Trophoblast cell (in vitro differentiated cells and primary cell): Measurements from ENCODE around the gene PARD3B.

Experiments
- DNase-seq, 2 donors: peaks; one replicate each; pipeline ENCODE4 v3.0.0-alpha.2; 2016
- H2AFZ ChIP-seq: 2 replicates; pipeline ENCODE4 v1.6.1; 2013; ENCODE audit warnings: low read length, moderate library complexity, mild to moderate bottlenecking; ENCODE audit not compliant: insufficient read depth, poor library complexity
- H2AK5ac ChIP-seq: 2 replicates; pipeline ENCODE4 v1.6.1; 2013; ENCODE audit warnings: mild to moderate bottlenecking, low read length
- H2BK120ac ChIP-seq: 2 replicates; pipeline ENCODE4 v1.6.1; 2013; ENCODE audit warnings: low read length, mild to moderate bottlenecking, moderate library complexity; ENCODE audit not compliant: insufficient read depth, poor library complexity
- H2BK12ac ChIP-seq: 2 replicates; pipeline ENCODE4 v1.6.1; 2013; ENCODE audit warnings: mild to moderate bottlenecking, low read length, moderate library complexity
- H2BK5ac ChIP-seq: 2 replicates; pipeline ENCODE4 v1.6.1; 2013; ENCODE audit warnings: low read length, low read depth, moderate library complexity, mild to moderate bottlenecking; ENCODE audit not compliant: poor library complexity
- H3K14ac ChIP-seq: 2 replicates; pipeline ENCODE4 v1.6.1; 2013; ENCODE audit warnings: mild to moderate bottlenecking, low read length
- H3K18ac ChIP-seq: 2 replicates; pipeline ENCODE4 v1.6.1; 2013; ENCODE audit warnings: mild to moderate bottlenecking, low read length
- H3K23ac ChIP-seq: 2 replicates; pipeline ENCODE4 v1.6.1; 2013; ENCODE audit warnings: low read length
- H3K27ac ChIP-seq: 2 replicates; pipeline ENCODE4 v1.5.1; 2013; ENCODE audit warnings: low read depth, mild to moderate bottlenecking, inconsistent platforms, low read length, moderate library complexity
- H3K27me3 ChIP-seq: 2 replicates; pipeline ENCODE4 v1.6.1; 2013; ENCODE audit warnings: inconsistent platforms, mild to moderate bottlenecking, low read length, moderate library complexity; ENCODE audit not compliant: insufficient read depth
- H3K36me3 ChIP-seq, 2 experiments: 1 replicate in 1 of 2; 2 replicates in 1 of 2; pipeline ENCODE4 v1.6.1; 2013; ENCODE audit warnings: low read length in 2 of 2, mild to moderate bottlenecking in 2 of 2, moderate library complexity in 1 of 2; ENCODE audit not compliant: insufficient read depth in 2 of 2, control insufficient read depth in 1 of 2
- H3K4ac ChIP-seq: 2 replicates; pipeline ENCODE4 v1.6.1; 2013; ENCODE audit warnings: low read depth, mild to moderate bottlenecking, low read length, moderate library complexity
- H3K4me1 ChIP-seq, 2 experiments: 1 replicate in 1 of 2; 2 replicates in 1 of 2; pipeline ENCODE4 v1.6.1; 2013; ENCODE audit warnings: low read length in 2 of 2, mild to moderate bottlenecking in 2 of 2, moderate library complexity in 1 of 2; ENCODE audit not compliant: insufficient read depth in 2 of 2, control insufficient read depth in 1 of 2
- H3K4me2 ChIP-seq: 2 replicates; pipeline ENCODE4 v1.6.1; 2013; ENCODE audit warnings: inconsistent platforms, mild to moderate bottlenecking, low read length, moderate library complexity
- H3K4me3 ChIP-seq: 2 replicates; pipeline ENCODE4 v1.5.1; 2013; ENCODE audit warnings: mild to moderate bottlenecking, low read depth, low read length, inconsistent platforms
- H3K79me1 ChIP-seq: one replicate; pipeline ENCODE4 v1.6.1; 2013; ENCODE audit warnings: low read length
- H3K79me2 ChIP-seq: 2 replicates; pipeline ENCODE4 v1.6.1; 2013; ENCODE audit warnings: low read length, mild to moderate bottlenecking; ENCODE audit not compliant: control insufficient read depth, insufficient read depth, poor library complexity
- H3K9ac ChIP-seq: 2 replicates; pipeline ENCODE4 v1.6.1; 2013; ENCODE audit warnings: mild to moderate bottlenecking, low read length
- H3K9me3 ChIP-seq: 2 replicates; pipeline ENCODE4 v1.6.1; 2013; ENCODE audit warnings: low read depth, mild to moderate bottlenecking, control low read depth, inconsistent platforms, low read length; ENCODE audit not compliant: insufficient read depth
- H4K12ac ChIP-seq: 2 replicates; pipeline ENCODE4 v1.6.1; 2013; ENCODE audit warnings: low read depth, mild to moderate bottlenecking, low read length, moderate library complexity
- H4K8ac ChIP-seq: 2 replicates; pipeline ENCODE4 v1.6.1; 2013; ENCODE audit warnings: low read depth, mild to moderate bottlenecking, low read length, moderate library complexity
- H4K91ac ChIP-seq: one replicate; pipeline ENCODE4 v1.6.1; 2013; ENCODE audit warnings: low read depth, mild to moderate bottlenecking, low read length, moderate library complexity
- WGBS: extraction: QIAGEN DNeasy Blood & Tissue Kit; methylation state at CpG from one replicate; pipeline ENCODE4 v1.1.7; 2013; ENCODE audit warnings: missing lambda C conversion rate; ENCODE audit not compliant: insufficient read length, insufficient coverage; ENCODE audit errors: extremely low coverage; 5-methylcytosine and 5-hydroxymethylcytosine counted together

PARD3B gene

GRCh38 chr2:204984518-204984917 lies 439.2 kb downstream of the PARD3B start:
- no peak overlapping the region for H4K12ac ChIP-seq
- H3K4ac ChIP-seq: no peak overlapping the region
- peaks cover 3 to 8% of the 10 kb centered on the region in 2 experiments for H3K4me1 ChIP-seq
- peak overlapping the region; percentile 31 for H3K27ac ChIP-seq
- no peak overlapping the region for H4K91ac ChIP-seq
- H3K79me1 ChIP-seq: peaks cover 4% of the 10 kb centered on the region
- H2BK120ac ChIP-seq: no peak overlapping the region
- no peaks in the 10 kb centered on the region for H3K36me3 ChIP-seq
- no CpG with 5 or more reads among the region's 3 CpGs for WGBS
- no peak overlapping the region for H3K14ac ChIP-seq
- no peak overlapping the region for H2AFZ ChIP-seq
- H3K18ac ChIP-seq: no peak overlapping the region
- H2BK12ac ChIP-seq: no peak overlapping the region
- no peaks in the 10 kb centered on the region for H3K79me2 ChIP-seq
- no peak overlapping the region for H3K4me3 ChIP-seq
- H3K27me3 ChIP-seq: no peaks in the 10 kb centered on the region
- H3K4me2 ChIP-seq: no peak overlapping the region
- no peak overlapping the region for H2AK5ac ChIP-seq
- H3K23ac ChIP-seq: no peak overlapping the region
- peaks cover 2% of the 10 kb centered on the region for H3K9me3 ChIP-seq
- no peak overlapping the region for H3K9ac ChIP-seq
- no peak overlapping the region for H4K8ac ChIP-seq
- no peak overlapping the region for H2BK5ac ChIP-seq
- DNase-seq: no peak

GRCh38 chr2:204986641-204987040 lies 441.4 kb downstream of the PARD3B start:
- Histone ChIP-seq H4K91ac (no peak overlapping the region), H2AK5ac (no peak overlapping the region), H3K14ac (no peak overlapping the region), H3K9ac (no peak overlapping the region), H3K18ac (no peak overlapping the region), H3K36me3 (no peaks in the 10 kb centered on the region), H2AFZ (no peak overlapping the region), H4K8ac (no peak overlapping the region), H3K23ac (no peak overlapping the region), H3K4me1 (peaks cover 3 to 8% of the 10 kb centered on the region in 2 experiments), H3K4me3 (no peak overlapping the region), H3K27ac (no peak overlapping the region), H2BK120ac (no peak overlapping the region), H3K4ac (no peak overlapping the region), H2BK12ac (no peak overlapping the region), H3K27me3 (no peaks in the 10 kb centered on the region), H2BK5ac (no peak overlapping the region), H3K9me3 (peaks cover 2% of the 10 kb centered on the region), H3K79me1 (peaks cover 4% of the 10 kb centered on the region), H3K79me2 (no peaks in the 10 kb centered on the region), H4K12ac (no peak overlapping the region), H3K4me2 (no peak overlapping the region)
- WGBS: no CpG with 5 or more reads among the region's 5 CpGs
- DNase-seq: no peak

GRCh38 chr2:204988836-204989235 lies 443.6 kb downstream of the PARD3B start:
- H2BK5ac ChIP-seq: no peak overlapping the region
- H3K36me3 ChIP-seq: no peaks in the 10 kb centered on the region
- H2BK120ac ChIP-seq: no peak overlapping the region
- no peak overlapping the region for H3K14ac ChIP-seq
- H3K79me1 ChIP-seq: peaks cover 4% of the 10 kb centered on the region
- no peak overlapping the region for H2AK5ac ChIP-seq
- no peak overlapping the region for H2BK12ac ChIP-seq
- no peak overlapping the region for H3K23ac ChIP-seq
- no peaks in the 10 kb centered on the region for H3K27me3 ChIP-seq
- peaks cover 0 to 5% of the 10 kb centered on the region in 2 experiments for H3K4me1 ChIP-seq
- H2AFZ ChIP-seq: no peak overlapping the region
- no peak overlapping the region for H3K4me3 ChIP-seq
- no peak overlapping the region for H3K4me2 ChIP-seq
- no peak overlapping the region for H4K91ac ChIP-seq
- H4K12ac ChIP-seq: no peak overlapping the region
- H3K9ac ChIP-seq: no peak overlapping the region
- H3K27ac ChIP-seq: no peak overlapping the region
- WGBS: no CpG with 5 or more reads among the region's 3 CpGs
- no peak for DNase-seq
- H3K79me2 ChIP-seq: no peaks in the 10 kb centered on the region
- no peak overlapping the region for H3K4ac ChIP-seq
- no peak overlapping the region for H4K8ac ChIP-seq
- no peak overlapping the region for H3K18ac ChIP-seq
- no peaks in the 10 kb centered on the region for H3K9me3 ChIP-seq

- Histone ChIP-seq H3K18ac (no peak overlapping the region), H3K9ac (no peak overlapping the region), H3K4me2 (no peak overlapping the region), H2AK5ac (no peak overlapping the region), H4K8ac (no peak overlapping the region), H3K79me2 (no peaks in the 10 kb centered on the region), H2BK12ac (no peak overlapping the region), H4K91ac (no peak overlapping the region), H2BK120ac (no peak overlapping the region), H3K36me3 (no peaks in the 10 kb centered on the region), H4K12ac (no peak overlapping the region), H3K27me3 (no peaks in the 10 kb centered on the region), H2AFZ (no peak overlapping the region), H3K79me1 (peaks cover 4% of the 10 kb centered on the region), H3K4ac (no peak overlapping the region), H3K4me1 (peaks cover 0 to 5% of the 10 kb centered on the region in 2 experiments), H2BK5ac (no peak overlapping the region), H3K4me3 (no peak overlapping the region), H3K14ac (no peak overlapping the region), H3K23ac (no peak overlapping the region), H3K27ac (no peak overlapping the region), H3K9me3 (no peaks in the 10 kb centered on the region)
- WGBS: no CpG with 5 or more reads among the region's 1 CpG
- DNase-seq: no peak
Measured at GRCh38 chr2:204989877-204990276, 444.6 kb downstream of the PARD3B start.
